Measurements from ENCODE around the gene EPS15.

The EPS15 gene

DNA sequence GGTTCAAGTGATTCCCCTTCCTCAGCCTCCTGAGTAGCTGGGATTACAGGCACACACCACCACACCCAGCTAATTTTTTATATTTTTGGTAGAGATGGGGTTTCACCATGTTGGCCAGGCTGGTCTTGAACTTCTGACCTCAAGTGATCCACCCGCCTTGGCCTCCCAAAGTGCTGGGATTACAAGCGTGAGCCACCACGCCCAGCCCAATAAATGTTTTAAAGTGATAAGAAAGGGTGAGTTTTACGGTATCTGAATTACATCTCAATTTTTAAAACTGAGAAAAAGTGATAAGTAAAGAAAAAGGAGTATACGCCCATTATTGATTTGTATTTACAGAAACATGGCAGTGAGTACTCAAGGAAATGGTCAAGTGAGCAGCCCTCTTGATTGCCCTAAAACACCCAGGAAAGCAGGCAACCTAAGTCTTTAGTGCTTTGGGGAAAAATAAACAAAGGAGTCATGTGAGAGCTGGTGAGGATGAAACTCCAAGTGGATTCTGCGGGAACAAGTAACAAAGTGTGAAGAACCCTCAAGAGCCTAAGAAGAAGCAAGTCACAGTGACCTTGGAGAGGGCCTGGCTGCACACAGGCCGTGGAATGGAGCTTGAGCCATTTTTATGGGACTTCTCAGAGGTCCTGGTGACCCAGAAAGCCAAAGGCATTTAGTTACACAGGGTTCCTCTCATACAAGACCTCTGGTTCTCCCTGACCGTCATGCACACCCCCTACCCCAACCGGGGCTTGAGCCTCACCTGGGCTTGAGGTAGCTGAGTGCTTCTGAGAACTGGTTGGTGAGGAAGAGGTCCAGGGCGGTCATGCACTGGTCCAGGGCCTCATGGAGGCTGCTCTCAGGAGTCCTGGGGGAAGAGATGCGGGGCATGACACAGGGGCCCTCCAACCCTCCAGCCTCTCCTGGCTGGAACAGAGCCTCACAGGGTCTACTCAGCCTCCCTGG is 197.8 kb downstream of the EPS15 start:
- DNase-seq, result no peak

DNA sequence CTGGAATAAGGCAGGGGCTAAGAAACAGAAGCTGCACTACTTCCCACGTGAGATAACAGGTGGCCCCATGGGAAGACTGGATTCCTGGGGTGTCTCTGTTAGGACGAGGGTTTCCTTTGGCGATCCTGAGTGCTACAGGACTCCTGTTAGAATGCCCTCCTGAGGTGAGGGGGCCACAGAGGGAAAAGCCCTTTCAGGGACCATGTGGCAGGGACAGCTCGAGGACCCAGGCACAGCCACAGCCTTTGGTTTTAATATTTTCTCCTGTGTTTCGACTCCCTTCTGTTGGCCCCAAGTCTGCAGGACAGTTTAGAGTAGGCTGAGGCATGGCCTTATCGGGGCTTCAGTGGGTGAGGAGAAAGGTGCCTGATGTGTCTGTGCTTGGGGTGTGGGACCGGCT is 201.3 kb downstream of the EPS15 start:
- DNase-seq, result no peak

DNA sequence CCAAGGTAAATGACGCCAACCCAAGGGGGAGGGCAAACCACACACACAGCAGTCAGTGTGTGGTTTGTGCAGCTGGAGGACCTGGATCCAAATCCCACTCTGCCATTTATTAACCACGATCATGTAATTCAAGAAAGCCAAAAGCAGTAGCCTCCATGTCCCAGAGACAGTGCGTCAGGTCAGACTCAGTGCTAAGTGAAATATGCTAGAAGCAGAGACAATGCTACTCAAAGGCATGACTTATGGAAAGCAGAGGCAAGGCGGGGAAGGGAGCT is 202.3 kb downstream of the EPS15 start:
- DNase-seq, result no peak

DNA sequence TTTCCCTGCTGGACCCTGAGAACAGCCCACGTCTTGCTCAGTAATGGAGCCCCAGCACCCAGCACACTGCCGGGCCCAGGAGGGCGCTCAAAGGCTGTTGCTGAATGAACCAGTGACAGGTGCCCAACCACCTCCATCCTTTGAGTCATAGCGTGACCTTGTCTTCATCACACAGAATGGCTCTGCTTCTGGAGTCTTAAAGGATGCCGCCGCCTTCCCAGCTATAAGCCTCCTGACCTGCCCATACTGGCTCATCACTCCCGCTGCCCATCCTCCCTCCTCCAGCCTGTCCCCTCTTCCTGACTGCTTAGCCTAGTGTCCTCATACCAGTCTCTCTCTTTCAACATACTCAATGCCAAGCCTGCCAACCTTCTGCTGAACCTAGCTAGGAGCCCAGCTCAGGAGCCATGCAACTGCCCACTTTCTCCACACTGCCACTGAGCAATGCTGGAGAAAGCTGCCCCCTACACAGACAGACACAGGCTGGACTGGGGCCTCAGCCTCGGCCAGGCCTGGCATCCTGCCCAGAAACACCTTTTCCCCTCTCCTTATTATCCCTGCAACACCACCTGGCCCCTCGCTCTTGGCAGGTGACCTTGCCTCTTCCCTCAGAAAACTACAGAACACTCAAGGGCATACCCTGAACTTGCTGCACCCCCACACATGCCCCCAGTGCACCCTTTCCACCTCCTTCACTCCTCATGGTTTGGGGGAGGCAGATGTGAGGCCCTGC is 202.8 kb downstream of the EPS15 start:
- DNase-seq, result no peak

GRCh38 chr1:51314974-51315373 is 204.1 kb downstream of the EPS15 start:
- DNase-seq, result no peak

DNA sequence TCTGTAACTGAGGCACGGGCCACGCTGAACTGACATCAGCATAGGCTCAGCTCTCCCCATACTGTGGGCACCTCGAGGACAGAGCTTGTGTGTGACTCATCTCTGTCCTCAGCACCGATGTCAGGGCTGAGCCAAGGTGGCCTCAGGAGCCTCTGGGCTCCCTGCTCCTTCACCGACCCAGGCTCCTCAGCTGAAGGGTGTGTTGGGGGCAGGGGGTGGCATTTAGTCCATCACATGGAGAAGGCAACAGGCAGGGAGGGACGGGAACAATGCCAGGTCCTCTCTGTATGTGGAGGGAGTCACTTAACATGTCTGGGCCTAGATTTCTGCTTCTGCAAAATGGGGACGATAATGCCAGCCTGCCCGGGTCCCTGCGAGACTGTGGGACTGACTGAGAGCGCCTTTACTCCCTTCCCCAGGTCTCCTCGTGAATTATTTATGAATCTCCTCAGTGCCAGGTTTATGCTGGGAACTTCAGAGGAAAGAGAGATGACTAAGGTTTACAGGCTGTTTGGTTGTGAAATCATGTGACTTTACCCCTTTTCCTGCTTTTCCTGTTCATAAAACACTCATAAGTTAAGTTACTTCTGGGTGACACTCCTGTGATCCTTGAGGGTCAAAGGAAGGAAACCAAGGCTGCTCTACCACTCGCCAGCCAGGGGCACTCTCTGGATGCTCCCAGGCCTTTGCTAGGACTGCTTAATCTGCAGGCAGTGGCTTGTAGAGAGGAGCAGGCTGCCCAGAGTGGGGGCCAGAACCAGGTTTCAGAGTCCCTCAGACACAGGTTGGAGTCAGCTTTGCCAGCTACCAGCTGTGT is 204.9 kb downstream of the EPS15 start:
- no peak for DNase-seq

GRCh38 chr1:51313268-51313852 is 205.7 kb downstream of the EPS15 start:
- DNase-seq, result no peak

- no peak for DNase-seq
Observed at GRCh38 chr1:51312718-51313117, 206.3 kb downstream of the EPS15 start.

- DNase-seq, result no peak
Observed at GRCh38 chr1:51311826-51312225, 207.2 kb downstream of the EPS15 start.

GRCh38 chr1:51310871-51311613 is 208.0 kb downstream of the EPS15 start:
- no peak for DNase-seq

DNA sequence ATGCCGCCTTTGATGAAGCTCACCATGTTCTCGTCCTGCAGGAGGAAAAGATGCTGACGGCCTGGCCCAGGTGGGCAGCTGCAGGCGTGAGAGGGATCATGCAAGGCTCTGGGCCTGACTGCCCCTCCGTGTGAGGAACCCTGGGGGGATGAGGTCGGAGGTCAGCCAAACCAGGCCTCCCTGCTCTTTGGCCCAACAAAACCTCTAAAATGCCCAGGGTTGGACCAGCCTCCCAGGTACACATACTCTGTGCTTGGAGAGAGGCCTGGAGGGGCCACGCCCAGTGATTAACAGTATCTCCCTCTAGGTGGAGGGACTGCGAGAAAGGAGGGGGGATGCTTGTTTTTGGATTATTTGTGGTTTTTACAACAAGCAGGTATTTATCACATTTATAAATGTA is 209.8 kb downstream of the EPS15 start:
- DNase-seq, result no peak

DNA sequence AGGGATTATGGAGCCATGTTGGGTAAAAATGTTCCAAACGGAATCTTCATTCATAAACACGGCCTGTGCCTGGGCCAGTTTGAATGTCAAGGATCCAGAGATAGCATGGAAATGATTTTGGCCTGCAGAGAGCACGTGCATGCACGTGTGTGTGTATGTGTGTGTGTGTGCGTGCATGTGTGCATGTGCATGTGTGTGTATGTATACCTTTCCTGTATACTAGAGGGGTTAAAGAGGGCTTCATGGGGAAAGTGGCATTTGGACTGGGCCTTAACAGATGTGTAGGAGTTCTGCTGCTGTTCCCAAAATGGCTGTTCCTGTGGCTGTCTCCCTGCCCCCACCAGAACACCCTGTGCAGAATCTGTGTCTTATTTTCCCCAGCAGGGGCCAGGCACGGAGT is 210.4 kb downstream of the EPS15 start:
- DNase-seq, result no peak

DNA sequence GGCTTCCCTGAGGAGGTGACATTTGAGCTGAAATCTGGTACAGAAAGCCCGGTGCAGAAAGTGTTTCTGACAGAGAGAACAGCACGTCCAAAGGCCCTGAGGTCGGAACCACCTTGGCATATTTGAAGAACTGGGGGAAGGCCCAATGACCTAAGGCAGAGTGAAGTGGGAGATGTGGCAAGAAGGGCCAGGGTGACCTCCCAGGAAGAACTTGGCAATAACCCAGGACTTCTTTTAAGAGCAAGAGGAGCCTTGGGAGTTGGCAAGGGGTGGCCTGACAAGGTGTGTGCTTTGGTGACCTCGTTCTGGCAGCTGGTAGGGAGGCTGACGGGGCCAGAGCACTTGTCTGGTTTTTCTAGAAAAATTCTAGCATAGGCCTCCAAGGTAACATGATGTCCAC is 212.1 kb downstream of the EPS15 start:
- DNase-seq, result no peak

GRCh38 chr1:51305371-51305823 is 213.7 kb downstream of the EPS15 start:
- no peak for DNase-seq

DNA sequence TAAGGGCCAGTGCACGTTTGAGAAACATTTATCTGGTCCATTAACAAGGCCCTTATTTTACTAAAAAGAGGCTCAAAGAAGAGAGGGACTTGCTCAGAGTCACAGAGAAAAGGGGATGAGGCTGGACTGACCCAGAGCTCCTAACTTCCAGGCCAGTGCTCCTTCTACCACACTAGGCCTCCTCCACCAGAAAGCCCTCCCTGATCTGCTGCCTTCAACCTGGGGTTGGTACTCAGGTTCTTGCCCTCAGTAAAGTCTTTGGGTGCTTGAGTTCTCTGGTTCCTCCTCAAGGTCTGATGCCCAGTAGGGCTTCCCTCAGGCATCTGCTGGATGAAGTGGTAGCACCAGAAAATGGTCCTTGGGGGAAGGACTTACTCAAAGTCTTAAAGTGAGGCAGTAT is 214.7 kb downstream of the EPS15 start:
- no peak for DNase-seq

Measured in amygdala (tissue), 56 donors.